Mesendoderm (in vitro differentiated cells): ENCODE data around the gene TREML2.
"Not testable (repeated sequence)": the region's sequence is repeated elsewhere in the genome, so short reads cannot be mapped to it uniquely, and the experiment has no call there.

ENCODE experiments used
- DNase-seq: peaks from one replicate; pipeline ENCODE4 v3.0.0; 2013
- H2AK5ac ChIP-seq: 2 replicates; pipeline ENCODE4 v1.6.1; 2013; ENCODE audit warnings: low read length, inconsistent platforms
- H2BK120ac ChIP-seq: 2 replicates; pipeline ENCODE4 v1.6.1; 2013; ENCODE audit warnings: low read depth, mild to moderate bottlenecking, low read length, moderate library complexity, mixed read lengths
- H2BK15ac ChIP-seq: replicated peaks from 2 replicates; pipeline ENCODE4 v1.6.1; 2013; ENCODE audit warnings: low read depth, mild to moderate bottlenecking, moderate library complexity
- H2BK5ac ChIP-seq: 2 replicates; pipeline ENCODE4 v1.6.1; 2013; ENCODE audit warnings: low read length, inconsistent platforms
- H3K18ac ChIP-seq: 2 replicates; pipeline ENCODE4 v1.6.1; 2013; ENCODE audit warnings: mild to moderate bottlenecking, low read length, mixed read lengths
- H3K23ac ChIP-seq: one replicate; pipeline ENCODE4 v1.6.1; 2013; ENCODE audit warnings: low read length
- H3K27ac ChIP-seq: 2 replicates; pipeline ENCODE4 v1.5.1; 2013; ENCODE audit warnings: low read depth, mild to moderate bottlenecking, inconsistent platforms, low read length, moderate library complexity
- H3K27me3 ChIP-seq: 2 replicates; pipeline ENCODE4 v1.6.1; 2013; ENCODE audit warnings: low read length, control low read depth, mild to moderate bottlenecking, inconsistent platforms; ENCODE audit not compliant: insufficient read depth, poor library complexity
- H3K36me3 ChIP-seq: 2 replicates; pipeline ENCODE4 v1.6.1; 2013; ENCODE audit warnings: low read length, inconsistent platforms; ENCODE audit not compliant: control insufficient read depth, insufficient read depth
- H3K4ac ChIP-seq: one replicate; pipeline ENCODE4 v1.6.1; 2013; ENCODE audit warnings: low read depth, mild to moderate bottlenecking, low read length, moderate library complexity
- H3K4me1 ChIP-seq: 2 replicates; pipeline ENCODE4 v1.6.1; 2013; ENCODE audit warnings: low read depth, low read length, inconsistent platforms; ENCODE audit not compliant: control insufficient read depth
- H3K4me2 ChIP-seq: 2 replicates; pipeline ENCODE4 v1.6.1; 2013; ENCODE audit warnings: low read length
- H3K4me3 ChIP-seq: 2 replicates; pipeline ENCODE4 v1.5.1; 2013; ENCODE audit warnings: mild to moderate bottlenecking, low read length
- H3K56ac ChIP-seq: one replicate; pipeline ENCODE4 v1.6.1; 2013; ENCODE audit warnings: low read length
- H3K79me1 ChIP-seq: 2 replicates; pipeline ENCODE4 v1.6.1; 2013; ENCODE audit warnings: low read length, inconsistent platforms
- H3K79me2 ChIP-seq: 2 replicates; pipeline ENCODE4 v1.6.1; 2013; ENCODE audit warnings: mild to moderate bottlenecking, low read length; ENCODE audit not compliant: control insufficient read depth, insufficient read depth
- H3K9ac ChIP-seq: 2 replicates; pipeline ENCODE4 v1.6.1; 2013; ENCODE audit warnings: low read length, inconsistent platforms
- H4K5ac ChIP-seq: one replicate; pipeline ENCODE4 v1.6.1; 2013; ENCODE audit warnings: low read length
- H4K8ac ChIP-seq: one replicate; pipeline ENCODE4 v1.6.1; 2013; ENCODE audit warnings: low read depth, mild to moderate bottlenecking, control low read depth, low read length, moderate library complexity
- WGBS: extraction: QIAGEN DNeasy Blood & Tissue Kit; methylation state at CpG from one replicate; pipeline ENCODE4 v1.1.7; 2013; ENCODE audit warnings: low lambda C conversion rate, missing lambda C conversion rate; ENCODE audit not compliant: insufficient coverage; ENCODE audit errors: extremely low coverage; 5-methylcytosine and 5-hydroxymethylcytosine counted together

The TREML2 gene

GRCh38 chr6:41193171-41193734 is 7.7 kb downstream of the TREML2 start:
- H3K4me1 ChIP-seq, result no peaks in the 10 kb centered on the region

DNA sequence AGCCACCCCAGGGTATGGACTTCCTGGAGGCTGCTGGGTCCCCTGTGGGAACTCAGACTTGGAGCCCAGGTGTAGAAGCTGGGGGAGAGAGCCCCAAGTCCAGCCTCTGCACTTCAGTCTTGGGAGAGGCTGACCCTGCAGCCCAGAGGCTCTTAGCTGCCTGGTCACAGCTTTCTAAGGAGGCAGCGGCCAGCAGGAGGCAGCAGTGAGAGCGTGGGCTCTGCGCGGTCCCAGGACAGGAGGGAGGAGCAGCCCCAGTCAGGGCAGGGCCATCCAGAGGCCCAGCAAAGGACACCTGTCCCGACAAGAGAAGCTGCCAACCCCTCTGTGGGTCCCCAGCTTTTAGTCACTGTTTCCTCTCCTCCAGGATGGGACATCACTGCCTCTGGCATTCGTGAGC is 9.4 kb downstream of the TREML2 start:
- WGBS, result no CpG with 5 or more reads among the region's 6 CpGs
- H4K8ac ChIP-seq, result no peak overlapping the region
- no peak overlapping the region for H2BK5ac ChIP-seq
- H3K27ac ChIP-seq, result no peak overlapping the region
- DNase-seq, result peak; percentile 78
- H3K56ac ChIP-seq, result no peak overlapping the region
- H3K4me3 ChIP-seq, result no peak overlapping the region
- H2AK5ac ChIP-seq, result no peak overlapping the region
- no peak overlapping the region for H2BK15ac ChIP-seq
- H3K4me1 ChIP-seq, result no peaks in the 10 kb centered on the region
- no peak overlapping the region for H3K9ac ChIP-seq
- H3K79me2 ChIP-seq, result no peaks in the 10 kb centered on the region
- no peak overlapping the region for H2BK120ac ChIP-seq
- H3K36me3 ChIP-seq, result no peaks in the 10 kb centered on the region
- no peak overlapping the region for H3K4me2 ChIP-seq
- H3K23ac ChIP-seq, result no peak overlapping the region
- no peak overlapping the region for H3K18ac ChIP-seq
- H3K79me1 ChIP-seq, result no peaks in the 10 kb centered on the region
- no peak overlapping the region for H3K4ac ChIP-seq
- H3K27me3 ChIP-seq, result no peaks in the 10 kb centered on the region
- H4K5ac ChIP-seq, result no peak overlapping the region

More at GRCh38 chr6:41193171-41193734, 7.7 kb downstream of the TREML2 start:
- no peak overlapping the region for H3K56ac ChIP-seq
- H3K18ac ChIP-seq, result no peak overlapping the region
- no peak for DNase-seq
- H3K9ac ChIP-seq, result no peak overlapping the region
- no peaks in the 10 kb centered on the region for H3K36me3 ChIP-seq
- H3K27ac ChIP-seq, result no peak overlapping the region
- WGBS, result no CpG with 5 or more reads among the region's 5 CpGs
- H4K8ac ChIP-seq, result no peak overlapping the region
- H2BK15ac ChIP-seq, result no peak overlapping the region
- no peaks in the 10 kb centered on the region for H3K27me3 ChIP-seq
- H3K79me2 ChIP-seq, result no peaks in the 10 kb centered on the region
- H3K4me2 ChIP-seq, result no peak overlapping the region
- H3K23ac ChIP-seq, result no peak overlapping the region
- H2BK5ac ChIP-seq, result no peak overlapping the region
- no peaks in the 10 kb centered on the region for H3K79me1 ChIP-seq
- H4K5ac ChIP-seq, result no peak overlapping the region
- no peak overlapping the region for H2AK5ac ChIP-seq
- no peak overlapping the region for H3K4me3 ChIP-seq
- H3K4ac ChIP-seq, result no peak overlapping the region
- no peak overlapping the region for H2BK120ac ChIP-seq

- no peak overlapping the region for H2AK5ac ChIP-seq
- no peak overlapping the region for H3K4me2 ChIP-seq
- no peak overlapping the region for H3K56ac ChIP-seq
- no peaks in the 10 kb centered on the region for H3K79me2 ChIP-seq
- H3K4me3 ChIP-seq, result no peak overlapping the region
- H2BK120ac ChIP-seq, result no peak overlapping the region
- no peaks in the 10 kb centered on the region for H3K27me3 ChIP-seq
- no peak overlapping the region for H2BK5ac ChIP-seq
- no CpG with 5 or more reads among the region's 3 CpGs for WGBS
- no peak for DNase-seq
- H2BK15ac ChIP-seq, result no peak overlapping the region
- no peak overlapping the region for H3K27ac ChIP-seq
- no peak overlapping the region for H3K23ac ChIP-seq
- no peak overlapping the region for H4K5ac ChIP-seq
- H3K79me1 ChIP-seq, result no peaks in the 10 kb centered on the region
- no peak overlapping the region for H3K9ac ChIP-seq
- no peak overlapping the region for H4K8ac ChIP-seq
- no peaks in the 10 kb centered on the region for H3K4me1 ChIP-seq
- no peak overlapping the region for H3K18ac ChIP-seq
- H3K36me3 ChIP-seq, result no peaks in the 10 kb centered on the region
- H3K4ac ChIP-seq, result no peak overlapping the region
These were observed 10.2 kb downstream of the TREML2 start for GRCh38 chr6:41190791-41191190.

GRCh38 chr6:41189967-41190366 is 11.0 kb downstream of the TREML2 start:
- Histone ChIP-seq H3K4me3 (no peak overlapping the region), H3K36me3 (no peaks in the 10 kb centered on the region), H2AK5ac (no peak overlapping the region), H2BK120ac (no peak overlapping the region), H4K8ac (no peak overlapping the region), H3K27me3 (no peaks in the 10 kb centered on the region), H3K79me1 (no peaks in the 10 kb centered on the region), H3K18ac (no peak overlapping the region), H3K27ac (no peak overlapping the region), H3K56ac (no peak overlapping the region), H3K4me2 (no peak overlapping the region), H3K4ac (no peak overlapping the region), H2BK15ac (no peak overlapping the region), H2BK5ac (no peak overlapping the region), H3K79me2 (no peaks in the 10 kb centered on the region), H3K9ac (no peak overlapping the region), H3K23ac (no peak overlapping the region), H4K5ac (no peak overlapping the region), H3K4me1 (no peaks in the 10 kb centered on the region)
- WGBS, result no CpG with 5 or more reads among the region's 2 CpGs
- DNase-seq, result no peak

DNA sequence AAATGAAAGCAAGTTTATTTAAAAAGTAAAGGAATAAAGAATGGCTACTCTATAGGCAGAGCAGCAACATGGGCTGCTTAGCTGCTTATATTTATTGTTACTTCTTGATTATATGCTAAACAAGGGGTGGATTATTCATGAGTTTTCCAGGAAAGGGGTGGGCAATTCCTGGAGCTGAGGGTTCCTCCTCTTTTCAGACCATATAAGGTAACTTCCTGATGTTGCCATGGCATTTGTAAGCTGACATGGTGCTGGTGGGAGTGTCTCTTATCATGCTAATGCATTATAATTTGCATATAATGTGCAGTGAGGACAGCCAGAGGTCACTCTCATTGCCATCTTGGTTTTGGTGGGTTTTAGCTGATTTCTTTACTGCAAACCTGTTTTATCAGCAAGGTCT is 11.9 kb downstream of the TREML2 start:
- H3K56ac ChIP-seq, H3K18ac ChIP-seq, H3K27me3 ChIP-seq, H2BK15ac ChIP-seq, H2BK120ac ChIP-seq, H3K79me2 ChIP-seq, H2BK5ac ChIP-seq, H3K27ac ChIP-seq, H3K79me1 ChIP-seq, H3K23ac ChIP-seq, H3K4me2 ChIP-seq, H3K4ac ChIP-seq, H2AK5ac ChIP-seq, H4K8ac ChIP-seq, H4K5ac ChIP-seq, H3K4me1 ChIP-seq, H3K36me3 ChIP-seq, H3K9ac ChIP-seq, H3K4me3 ChIP-seq: not testable (repeated sequence)
- DNase-seq, result peak; percentile 39
